NCI-H146 (cell line): ENCODE measurements around the gene BTBD8.

Experiments used
- DNase-seq: peaks from one replicate; lab custom pipeline; 2025; lab: John Stamatoyannopoulos, UW

Gene BTBD8

DNA sequence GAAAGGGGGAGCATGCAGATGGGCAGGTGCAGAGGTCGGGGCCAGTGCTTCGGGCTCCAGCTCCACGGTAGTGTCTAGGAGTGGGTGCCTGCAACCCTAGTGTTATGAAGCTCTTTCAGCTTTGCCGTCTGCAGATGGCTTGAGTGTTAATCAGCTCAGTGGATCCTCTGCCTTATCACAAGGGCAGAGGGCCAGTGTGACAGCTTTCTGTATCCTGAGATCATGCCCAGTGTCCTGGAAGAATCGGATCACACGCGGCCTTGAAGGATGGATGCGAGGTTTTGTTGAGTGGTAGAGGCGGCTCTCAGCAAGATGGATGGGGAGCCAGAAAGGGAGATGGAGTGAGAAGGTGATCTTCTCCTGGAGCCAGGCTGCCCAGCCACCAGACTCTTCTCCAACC, 112.1 kb downstream of the BTBD8 start:
- no peak for DNase-seq

DNA sequence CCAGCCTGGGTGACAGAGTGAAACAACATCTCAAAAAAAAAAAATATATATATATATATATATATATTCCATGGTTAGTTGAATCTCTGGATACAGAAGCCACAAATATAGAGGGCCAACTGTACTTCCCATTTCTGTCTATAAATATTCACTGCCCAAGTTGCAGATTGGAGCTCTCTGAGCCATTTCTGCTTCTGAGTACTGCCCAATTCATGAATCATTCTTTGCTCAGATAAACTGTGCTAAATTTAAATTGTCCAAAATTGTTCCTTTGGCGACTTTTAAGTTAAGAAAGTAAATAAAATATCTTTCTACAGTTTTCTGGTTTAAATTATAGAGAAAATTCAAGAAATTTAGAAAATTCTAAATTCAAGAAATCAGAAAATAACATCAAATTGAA, 114.4 kb downstream of the BTBD8 start:
- DNase-seq: no peak

DNA sequence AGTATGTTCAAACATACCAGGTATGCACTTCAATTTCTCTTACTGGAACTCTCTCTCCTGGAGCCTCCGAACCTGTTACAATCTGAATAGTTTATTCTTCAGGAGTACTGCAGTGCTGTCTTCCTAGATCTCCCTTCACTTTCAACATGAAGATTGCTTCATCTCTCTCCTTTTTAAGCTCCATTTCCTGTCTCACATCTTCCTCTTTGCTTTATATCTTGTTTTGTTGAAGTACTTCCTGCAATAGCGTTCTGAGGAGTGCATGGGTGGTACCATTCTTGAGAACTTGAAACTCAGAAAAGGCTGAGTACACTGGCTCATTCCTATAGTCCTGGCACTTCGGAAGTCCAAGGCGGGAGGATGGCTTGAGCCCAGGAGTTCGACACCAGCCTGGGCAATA, 121.8 kb downstream of the BTBD8 start:
- DNase-seq: no peak

DNA sequence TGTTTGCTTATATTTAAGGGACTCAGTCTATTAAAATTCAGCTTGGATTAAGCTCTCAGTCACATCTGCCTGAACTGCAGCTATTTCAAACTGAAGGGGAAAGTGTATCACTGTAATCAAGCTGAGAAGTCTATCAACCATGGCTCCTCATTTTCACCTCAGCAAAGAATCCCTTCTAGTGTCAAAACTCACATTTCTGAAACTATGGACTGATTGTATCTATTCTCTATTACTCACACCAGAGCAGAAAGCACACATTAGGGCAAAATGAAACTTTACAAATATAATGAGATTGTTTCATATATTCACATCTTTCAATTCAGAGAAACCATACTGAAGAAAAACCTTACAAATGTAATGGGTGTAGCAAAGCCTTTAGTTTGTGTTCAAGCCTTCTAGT, 123.0 kb downstream of the BTBD8 start:
- no peak for DNase-seq

DNA sequence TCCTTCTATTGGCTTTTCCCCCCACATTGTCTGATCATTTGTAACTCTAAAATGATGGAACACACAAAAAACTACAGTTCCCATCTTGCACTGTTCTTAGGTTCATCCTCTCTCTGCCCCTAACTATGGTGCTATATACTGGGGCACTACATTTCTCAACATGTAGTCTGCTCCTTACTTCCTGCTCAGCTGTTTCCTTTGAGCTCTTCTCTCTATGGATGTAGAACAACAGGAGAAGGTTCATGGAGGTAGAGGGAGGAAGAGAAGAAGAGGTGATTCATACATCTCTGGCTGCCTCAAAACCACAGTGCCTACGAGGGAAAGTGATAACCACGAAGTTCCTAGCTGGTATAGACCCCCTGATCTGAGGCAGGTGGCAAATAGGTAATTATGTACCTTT, 130.6 kb downstream of the BTBD8 start:
- no peak for DNase-seq

DNA sequence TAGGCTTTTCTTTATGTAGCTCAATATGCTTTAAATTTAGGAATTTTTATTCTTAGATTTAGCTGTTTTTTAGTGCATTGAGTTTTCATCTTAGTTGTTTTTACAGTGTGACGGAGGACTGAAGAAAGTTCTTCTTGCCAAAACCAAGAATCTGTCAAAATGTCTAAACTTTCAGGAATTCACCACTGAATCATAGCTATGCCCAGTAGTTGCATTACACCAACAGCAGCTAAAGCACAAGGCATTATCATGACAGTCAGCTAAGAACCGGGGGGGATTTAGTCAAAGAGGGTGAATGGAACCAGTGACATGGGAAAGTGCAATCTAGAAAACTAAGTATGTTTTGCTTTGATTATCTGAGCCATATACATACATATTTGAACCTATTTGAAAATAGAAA, 131.0 kb downstream of the BTBD8 start:
- DNase-seq: no peak

DNA sequence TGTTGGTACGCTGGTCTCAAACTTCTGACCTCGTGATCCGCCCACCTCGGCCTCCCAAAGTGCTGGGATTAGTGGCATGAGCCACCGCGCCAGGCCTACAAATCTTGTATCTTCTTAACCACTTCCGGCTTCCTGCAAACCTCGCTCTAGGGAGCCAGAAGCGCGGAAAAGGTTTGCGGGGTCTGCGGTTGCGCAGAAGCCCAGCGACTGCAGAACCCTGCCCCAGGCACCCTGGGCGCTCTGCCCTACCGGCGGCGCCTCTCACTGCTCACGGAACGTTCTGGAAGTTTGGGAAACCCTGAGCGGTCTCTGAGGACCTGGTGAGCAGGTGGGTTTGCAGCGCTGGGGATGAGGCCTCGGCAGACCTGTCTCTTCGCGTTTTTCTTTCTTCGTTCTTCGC, 137.6 kb downstream of the BTBD8 start, which contains the start of gene C1orf146:
TSS of gene C1orf146 (plus strand) at position 195 of the 400 bp plus-strand sequence. CDS start 13,506 bp downstream, outside the sequence.
- DNase-seq: no peak

DNA sequence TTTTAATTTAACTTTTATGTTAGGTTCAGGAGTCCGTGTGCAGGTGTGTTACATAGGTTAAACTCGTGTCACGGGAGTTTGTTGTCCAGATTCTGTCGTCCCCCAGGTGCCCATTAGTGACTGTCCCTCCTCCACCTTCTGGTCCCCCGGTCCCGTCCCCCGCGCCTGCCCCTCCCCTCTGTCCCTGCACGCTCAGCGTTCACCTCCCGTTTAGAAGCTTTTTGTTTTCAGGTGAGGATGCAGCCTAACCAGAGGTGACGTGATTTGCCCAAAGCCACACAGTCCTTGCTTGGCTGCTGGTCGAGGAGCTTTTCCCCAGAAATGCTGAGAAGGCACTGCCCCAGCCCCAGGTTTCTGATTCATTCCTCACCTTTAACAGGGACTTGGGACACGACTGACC, 138.4 kb downstream of the BTBD8 start:
- no peak for DNase-seq

DNA sequence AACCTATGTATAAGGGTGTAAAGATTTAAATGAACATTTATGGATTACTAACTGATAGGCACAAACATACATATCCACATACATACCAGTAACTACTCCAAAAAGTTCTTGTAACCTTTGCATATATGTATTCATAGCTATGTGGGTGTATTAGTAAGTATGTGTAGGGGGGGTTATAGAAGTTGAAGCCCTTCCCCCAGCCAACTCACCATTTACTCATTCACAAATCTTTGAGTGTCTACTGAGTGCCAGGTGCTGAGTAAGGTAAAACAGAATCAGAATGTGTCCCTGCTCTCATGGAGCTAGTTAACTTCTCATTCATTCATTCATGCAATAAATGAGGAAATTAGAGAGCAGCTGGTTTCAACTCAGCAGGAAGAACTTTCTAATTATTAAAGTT, 138.9 kb downstream of the BTBD8 start:
- DNase-seq: no peak

DNA sequence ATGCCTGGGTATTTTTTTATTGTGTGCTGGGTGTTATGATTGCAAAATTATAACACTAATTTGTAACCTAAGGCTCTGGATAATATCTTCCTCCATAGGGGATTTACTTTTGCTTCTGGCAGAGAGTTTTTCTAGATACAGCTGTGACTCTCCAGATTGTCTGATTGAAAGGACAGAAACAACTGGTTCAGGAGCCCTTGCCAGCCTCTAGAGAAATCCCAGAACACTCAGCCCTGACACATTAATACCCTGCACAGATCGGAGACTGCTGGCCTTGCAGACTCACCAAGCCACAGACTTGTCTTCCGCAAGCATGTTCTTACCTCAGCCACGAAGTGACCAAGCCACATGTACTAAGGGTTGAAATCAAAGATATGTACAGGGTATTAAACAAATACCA, 148.3 kb downstream of the BTBD8 start:
- no peak for DNase-seq

DNA sequence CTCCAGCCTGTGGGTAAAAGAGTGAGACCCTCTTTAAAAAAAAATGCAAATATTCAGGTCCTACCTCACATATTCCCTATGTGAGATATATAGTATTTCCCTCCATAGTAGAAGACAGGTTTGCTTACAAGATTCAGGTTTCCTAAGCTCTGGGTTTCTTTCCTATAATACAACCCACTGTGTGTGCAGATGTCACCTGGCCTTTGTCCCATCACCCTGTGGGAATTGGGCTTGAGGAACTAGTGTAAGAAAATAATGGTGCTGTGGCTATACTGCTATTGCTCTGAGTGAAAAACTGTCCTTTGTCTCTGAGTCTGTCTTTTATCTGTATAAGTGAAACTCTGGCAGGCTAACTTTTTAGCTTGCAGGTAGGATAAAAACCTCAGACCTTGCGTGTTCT, 150.6 kb downstream of the BTBD8 start:
- no peak for DNase-seq
